WTC11 (cell line): ENCODE data around the gene PSMG4. TPM values are rescaled to one million over a fixed set of nuclear protein-coding genes. Genes with fewer than 3 reads are reported as not detected.

Experiments used
- ATAC-seq: fragments of 200-7000 bp; cut with Tn5 transposase; 2 replicates; pipeline ENCODE4 v1.10.0; 2021; ENCODE audit warnings: mild to moderate bottlenecking, moderate library complexity
- CTCF ChIA-PET: fragments of 300-600 bp; sonication (Branson Sonifier 250); formaldehyde crosslinking; loops from one replicate; lab custom pipeline; 2021; ENCODE audit warnings: antibody characterized with exemption; lab: Charles Lee
- POLR2A ChIA-PET: fragments of 350-600 bp; sonication (Branson Sonifier 250); formaldehyde crosslinking; loops from one replicate; lab custom pipeline; 2021; ENCODE audit warnings: antibody characterized with exemption; lab: Charles Lee
- DNase-seq: peaks from one replicate; pipeline ENCODE4 v3.0.0; 2021; ENCODE audit warnings: low spot score
- H3K27ac Mint-ChIP-seq: 2 replicates; pipeline ENCODE4 v1.8.0; 2021; ENCODE audit warnings: mixed read lengths
- H3K27me3 Mint-ChIP-seq: 2 replicates; pipeline ENCODE4 v1.8.0; 2021; ENCODE audit warnings: low read depth, mild to moderate bottlenecking, moderate library complexity, mixed read lengths
- H3K36me3 Mint-ChIP-seq: 2 replicates; pipeline ENCODE4 v1.8.0; 2021; ENCODE audit warnings: mixed read lengths
- H3K4me1 Mint-ChIP-seq: 2 replicates; pipeline ENCODE4 v1.8.0; 2022; ENCODE audit warnings: mixed read lengths
- H3K4me3 Mint-ChIP-seq: 2 replicates; pipeline ENCODE4 v1.8.0; 2021; ENCODE audit warnings: mild to moderate bottlenecking, moderate library complexity, mixed read lengths
- H3K9me3 Mint-ChIP-seq: 2 replicates; pipeline ENCODE4 v1.8.0; 2021; ENCODE audit warnings: mixed read lengths
- ARID4B ChIP-seq: sonication (generic); formaldehyde crosslinking; IDR thresholded peaks from 2 replicates; pipeline ENCODE4 v1.8.0; 2023; ENCODE audit warnings: missing genetic modification reagents, mild to moderate bottlenecking, borderline replicate concordance
- FOXK1 ChIP-seq: sonication (generic); formaldehyde crosslinking; IDR thresholded peaks from 2 replicates; pipeline ENCODE4 v1.8.0; 2022; ENCODE audit warnings: mild to moderate bottlenecking, moderate library complexity, missing genetic modification reagents
- GRHL2 ChIP-seq: fragments of 250-450 bp; sonication (Bioruptor Pico); IDR thresholded peaks from 2 replicates; pipeline ENCODE4 v1.8.0; 2022; ENCODE audit warnings: mild to moderate bottlenecking, moderate library complexity; ENCODE audit not compliant: insufficient replicate concordance, severe bottlenecking
- NR2C2 ChIP-seq: sonication (generic); formaldehyde crosslinking; IDR thresholded peaks from 2 replicates; pipeline ENCODE4 v1.8.0; 2022; ENCODE audit warnings: mild to moderate bottlenecking, missing genetic modification reagents
- RELA ChIP-seq: sonication (generic); formaldehyde crosslinking; IDR thresholded peaks from 2 replicates; pipeline ENCODE4 v1.8.1; 2022; ENCODE audit warnings: missing genetic modification reagents, mild to moderate bottlenecking, borderline replicate concordance
- TEAD4 ChIP-seq: sonication (generic); formaldehyde crosslinking; IDR thresholded peaks from 2 replicates; pipeline ENCODE4 v1.8.0; 2022; ENCODE audit warnings: mild to moderate bottlenecking, missing genetic modification reagents
- USF2 ChIP-seq: sonication (generic); formaldehyde crosslinking; IDR thresholded peaks from 2 replicates; pipeline ENCODE4 v1.8.1; 2023; ENCODE audit warnings: mild to moderate bottlenecking, missing genetic modification reagents, moderate library complexity
- ZNF219 ChIP-seq: sonication (generic); formaldehyde crosslinking; IDR thresholded peaks from 2 replicates; pipeline ENCODE4 v1.8.0; 2023; ENCODE audit warnings: missing genetic modification reagents, mild to moderate bottlenecking, borderline replicate concordance
- ZNF281 ChIP-seq: sonication (generic); formaldehyde crosslinking; IDR thresholded peaks from 2 replicates; pipeline ENCODE4 v1.8.0; 2023; ENCODE audit warnings: mild to moderate bottlenecking, missing genetic modification reagents
- ZNF512 ChIP-seq: sonication (generic); formaldehyde crosslinking; IDR thresholded peaks from 2 replicates; pipeline ENCODE4 v1.8.1; 2022; ENCODE audit warnings: missing genetic modification reagents, borderline replicate concordance
- total RNA-seq: library from RNA; stranded (reverse); gene quantifications from 3 replicates; pipeline ENCODE4 v1.2.3, GENCODE V29; 2021
- TF ChIP-seq, protein P1 (sequence below): fragments of 250-450 bp; sonication (Bioruptor Pico); IDR thresholded peaks from 2 replicates; pipeline ENCODE4 v1.9.0; 2021; ENCODE audit warnings: moderate library complexity, mild to moderate bottlenecking, inconsistent platforms, borderline replicate concordance
- TF ChIP-seq, protein P2 (sequence below): fragments of 250-450 bp; sonication (Bioruptor Pico); IDR thresholded peaks from 2 replicates; pipeline ENCODE4 v2.1.2; 2022; ENCODE audit warnings: mild to moderate bottlenecking, moderate library complexity

The PSMG4 gene
- total RNA-seq, 1 experiment from 2014 or later = 38.2 TPM

DNA sequence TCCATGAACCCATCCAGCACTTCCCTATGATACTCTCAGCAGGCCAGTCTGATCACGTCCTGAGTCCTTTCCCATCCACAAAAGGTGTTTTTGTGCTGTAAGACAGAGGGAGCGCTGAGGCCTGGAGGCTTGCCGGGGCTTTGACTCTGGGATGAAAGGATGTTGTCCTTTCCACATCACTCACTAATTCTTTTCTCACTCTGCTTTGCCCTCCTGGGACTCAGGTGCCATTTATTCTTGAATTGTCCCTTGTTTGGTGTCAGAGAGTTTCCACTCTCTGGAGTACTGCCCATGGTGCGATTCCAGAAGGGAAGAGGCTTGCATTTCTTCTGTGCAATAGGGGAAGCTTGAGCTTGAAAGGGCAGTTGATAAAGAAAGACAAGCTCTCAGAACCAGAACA is 16.0 kb upstream of the PSMG4 start:
- peaks cover 7% of the 10 kb centered on the region for H3K4me1 Mint-ChIP-seq
- DNase-seq = no peak
- no peak overlapping the region for H3K27ac Mint-ChIP-seq
- H3K9me3 Mint-ChIP-seq = no peaks in the 10 kb centered on the region; the same call in 1 of the 2 replicates
- no peak for ATAC-seq
- CTCF ChIA-PET = interaction anchor here (1.9 kb wide), 1 partner anchor 9 kb away, joined by 12 read pairs; no protein-coding TSS in a partner anchor
- H3K36me3 Mint-ChIP-seq = no peaks in the 10 kb centered on the region; the same call in 1 of the 2 replicates
- no peak overlapping the region for H3K4me3 Mint-ChIP-seq
- POLR2A ChIA-PET = no interaction called here
- peaks cover 3% of the 10 kb centered on the region; the same call in 1 of the 2 replicates for H3K27me3 Mint-ChIP-seq
- TF ChIP-seq RELA = no peak
- TF ChIP-seq ZNF281 (CRISPR knock-in tag) = no peak
- TF ChIP-seq ZNF512 (CRISPR knock-in tag) = no peak
- TF ChIP-seq TEAD4 (CRISPR knock-in tag) = no peak
- TF ChIP-seq, protein P1, sequence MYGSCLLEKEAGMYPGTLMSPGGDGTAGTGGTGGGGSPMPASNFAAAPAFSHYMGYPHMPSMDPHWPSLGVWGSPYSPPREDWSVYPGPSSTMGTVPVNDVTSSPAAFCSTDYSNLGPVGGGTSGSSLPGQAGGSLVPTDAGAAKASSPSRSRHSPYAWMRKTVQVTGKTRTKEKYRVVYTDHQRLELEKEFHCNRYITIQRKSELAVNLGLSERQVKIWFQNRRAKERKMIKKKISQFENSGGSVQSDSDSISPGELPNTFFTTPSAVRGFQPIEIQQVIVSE = no peak
- TF ChIP-seq GRHL2 (CRISPR knock-in tag) = no peak
- TF ChIP-seq FOXK1 = no peak
- TF ChIP-seq ZNF219 (CRISPR knock-in tag) = no peak
- TF ChIP-seq ARID4B (CRISPR knock-in tag) = no peak
- TF ChIP-seq, protein P2, sequence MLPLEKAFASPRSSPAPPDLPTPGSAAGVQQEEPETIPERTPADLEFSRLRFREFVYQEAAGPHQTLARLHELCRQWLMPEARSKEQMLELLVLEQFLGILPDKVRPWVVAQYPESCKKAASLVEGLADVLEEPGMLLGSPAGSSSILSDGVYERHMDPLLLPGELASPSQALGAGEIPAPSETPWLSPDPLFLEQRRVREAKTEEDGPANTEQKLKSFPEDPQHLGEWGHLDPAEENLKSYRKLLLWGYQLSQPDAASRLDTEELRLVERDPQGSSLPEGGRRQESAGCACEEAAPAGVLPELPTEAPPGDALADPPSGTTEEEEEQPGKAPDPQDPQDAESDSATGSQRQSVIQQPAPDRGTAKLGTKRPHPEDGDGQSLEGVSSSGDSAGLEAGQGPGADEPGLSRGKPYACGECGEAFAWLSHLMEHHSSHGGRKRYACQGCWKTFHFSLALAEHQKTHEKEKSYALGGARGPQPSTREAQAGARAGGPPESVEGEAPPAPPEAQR (CRISPR knock-in tag) = no peak
- TF ChIP-seq NR2C2 (CRISPR knock-in tag) = no peak
- no peak for TF ChIP-seq USF2 (CRISPR knock-in tag)
